GM19397 (cell line): ENCODE results near the gene HOXC5.
"Not testable (repeated sequence)": the region's sequence is repeated elsewhere in the genome, so short reads cannot be mapped to it uniquely, and the experiment has no call there.

Experiments used
- ATAC-seq: cut with Tn5 transposase; IDR thresholded peaks from one replicate; pipeline ENCODE4 v1.9.1; 2021; ENCODE audit warnings: mild to moderate bottlenecking, moderate library complexity; ENCODE audit not compliant: unreplicated experiment

The HOXC5 gene

GRCh38 chr12:54060174-54060974 lies 27.5 kb downstream of the HOXC5 start:
- no peak for ATAC-seq

GRCh38 chr12:54060975-54061778 lies 28.3 kb downstream of the HOXC5 start:
- ATAC-seq = no peak

- no peak for ATAC-seq
These were observed 32.8 kb downstream of the HOXC5 start for GRCh38 chr12:54065677-54066076.

GRCh38 chr12:54066408-54066807 lies 33.6 kb downstream of the HOXC5 start:
- ATAC-seq = no peak

- ATAC-seq = no peak
These were observed 35.7 kb downstream of the HOXC5 start for GRCh38 chr12:54068418-54069070.

- no peak for ATAC-seq
These were observed 39.1 kb downstream of the HOXC5 start for GRCh38 chr12:54071942-54072341.

GRCh38 chr12:54074308-54074707 lies 41.5 kb downstream of the HOXC5 start:
- no peak for ATAC-seq

- ATAC-seq = no peak
These were observed 42.6 kb downstream of the HOXC5 start for GRCh38 chr12:54075409-54075808.

- no peak for ATAC-seq
These were observed 43.1 kb downstream of the HOXC5 start for GRCh38 chr12:54075974-54076373.

GRCh38 chr12:54077843-54078242 lies 45.0 kb downstream of the HOXC5 start:
- not testable (repeated sequence) for ATAC-seq

GRCh38 chr12:54079115-54079514 lies 46.3 kb downstream of the HOXC5 start:
- not testable (repeated sequence) for ATAC-seq

- not testable (repeated sequence) for ATAC-seq
These were observed 47.4 kb downstream of the HOXC5 start for GRCh38 chr12:54080008-54080924.

- ATAC-seq = not testable (repeated sequence)
These were observed 48.2 kb downstream of the HOXC5 start for GRCh38 chr12:54081053-54081514.

- ATAC-seq = not testable (repeated sequence)
These were observed 48.9 kb downstream of the HOXC5 start for GRCh38 chr12:54081581-54082396.

- ATAC-seq = no peak
These were observed 49.6 kb downstream of the HOXC5 start for GRCh38 chr12:54082397-54082892.
